ENCODE measurements around the gene PXDN.

Gene PXDN

DNA sequence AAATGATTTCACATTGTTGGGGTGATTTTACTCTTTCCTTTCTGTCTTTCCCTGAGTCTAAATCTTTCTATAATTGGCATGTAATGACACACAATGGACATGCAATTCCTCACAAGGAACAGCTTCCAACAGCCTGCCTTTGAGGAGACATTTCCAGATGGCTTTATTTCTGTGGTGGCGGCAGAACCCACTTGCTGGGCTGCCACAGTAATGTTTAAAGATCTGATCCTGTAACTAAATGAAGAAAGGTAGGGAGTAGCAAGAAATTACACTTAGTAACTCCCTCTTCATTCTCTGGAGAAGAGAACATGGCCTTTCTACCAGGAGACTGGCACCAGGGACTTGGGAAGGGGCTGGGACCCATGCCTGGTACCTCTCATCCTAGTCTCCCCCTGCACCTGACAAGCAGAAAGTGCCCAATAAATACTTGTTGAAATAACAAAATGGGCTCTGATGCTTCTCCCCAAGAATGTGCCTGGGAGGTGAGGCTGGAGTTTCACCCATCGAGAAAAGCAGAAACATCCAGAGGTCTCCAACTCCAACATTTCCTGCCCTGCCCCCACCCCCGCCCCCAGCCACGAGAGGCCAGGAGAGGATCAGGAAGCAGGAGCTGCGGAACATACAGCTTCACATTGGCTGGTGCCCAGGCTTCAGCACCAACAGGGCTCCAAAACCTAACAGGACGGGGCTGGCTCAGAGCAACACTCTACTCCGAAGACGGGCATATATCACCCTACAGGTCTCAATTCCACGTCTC lies 92.1 kb downstream of the PXDN start:
- no peak for DNase-seq (ENCODE audit: low read depth in 3 of 3, low spot score in 1 of 3)

DNA sequence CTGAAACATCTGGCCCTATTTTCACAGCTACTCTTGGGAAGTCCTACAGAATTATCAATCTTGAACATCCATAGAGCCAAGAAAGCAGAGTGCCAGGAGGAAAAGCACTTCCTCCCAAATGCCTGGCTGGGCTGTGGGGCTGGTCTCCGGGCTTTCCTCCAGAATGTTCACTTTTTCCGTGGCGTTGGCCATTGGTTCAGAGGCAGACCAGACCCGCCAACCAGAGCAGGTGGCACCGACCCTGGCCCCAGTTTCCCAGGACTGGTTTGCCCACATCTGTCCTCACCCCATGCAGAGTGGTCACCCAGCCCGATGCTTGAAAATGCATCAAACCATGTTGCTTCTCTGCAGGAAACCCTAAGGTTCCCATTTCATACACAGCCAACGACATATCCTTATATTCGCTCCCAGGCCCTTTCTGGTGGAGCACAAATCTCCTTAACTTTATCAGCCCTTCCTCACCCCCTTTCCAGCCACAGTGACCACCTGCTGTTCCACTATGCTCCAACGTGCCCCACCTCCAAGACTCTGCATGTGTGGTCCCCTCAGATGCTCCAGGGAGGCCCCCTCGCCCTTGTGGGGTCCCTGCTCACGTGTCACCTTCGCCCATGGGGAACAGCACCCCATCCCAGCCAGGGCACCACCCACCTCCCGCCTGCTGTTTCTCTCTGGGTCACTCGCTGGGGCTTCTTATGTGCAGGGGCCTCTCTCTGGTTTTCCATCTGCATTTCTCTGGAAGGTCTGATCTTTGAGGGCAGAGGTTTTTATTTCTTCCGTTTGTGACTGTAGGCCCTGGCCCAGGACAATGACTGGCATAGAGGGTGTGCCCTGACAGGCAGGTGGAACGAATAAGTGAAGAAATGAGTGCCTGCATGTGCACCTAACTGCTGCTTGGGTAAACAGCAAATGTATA lies 92.9 kb downstream of the PXDN start:
- DNase-seq (ENCODE audit: low read depth in 3 of 3, low spot score in 1 of 3) = no peak

DNA sequence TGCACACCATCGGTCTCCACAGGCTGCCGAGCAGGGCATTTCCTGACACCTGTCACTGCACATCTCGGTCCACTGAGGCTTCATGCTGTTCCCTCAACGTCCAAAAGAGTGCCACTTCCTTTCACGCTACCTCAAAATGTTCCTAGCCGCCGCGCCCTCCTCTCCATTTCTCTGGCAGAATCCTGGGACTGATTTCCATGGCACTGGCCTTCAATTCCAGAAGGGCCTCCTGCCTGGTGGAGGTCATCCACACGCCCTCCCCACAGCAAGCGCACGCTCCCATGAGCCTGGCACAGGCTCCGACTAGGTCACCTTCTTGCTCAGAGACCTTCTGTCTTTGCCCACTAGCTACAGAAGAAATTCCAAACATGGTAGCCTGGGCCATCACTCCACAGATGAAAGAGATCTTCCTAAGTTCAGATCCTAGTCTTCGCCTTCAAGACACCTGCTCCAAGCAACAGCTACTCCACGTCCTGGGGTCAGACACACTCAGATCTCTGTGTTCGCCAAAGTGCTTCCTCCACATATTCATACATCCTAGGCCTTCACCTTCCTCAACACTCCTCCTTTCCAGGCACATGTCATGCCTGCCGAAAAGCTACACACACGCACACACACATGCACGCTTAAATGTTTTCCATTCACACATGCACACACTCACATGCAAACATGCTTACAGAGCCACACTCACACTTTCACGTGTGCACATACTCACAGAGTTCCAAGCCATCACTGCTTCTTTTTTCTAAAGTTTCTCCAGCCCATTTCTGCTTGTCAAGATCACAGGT lies 94.0 kb downstream of the PXDN start:
- DNase-seq (ENCODE audit: low read depth in 3 of 3, low spot score in 1 of 3) = no peak

DNA sequence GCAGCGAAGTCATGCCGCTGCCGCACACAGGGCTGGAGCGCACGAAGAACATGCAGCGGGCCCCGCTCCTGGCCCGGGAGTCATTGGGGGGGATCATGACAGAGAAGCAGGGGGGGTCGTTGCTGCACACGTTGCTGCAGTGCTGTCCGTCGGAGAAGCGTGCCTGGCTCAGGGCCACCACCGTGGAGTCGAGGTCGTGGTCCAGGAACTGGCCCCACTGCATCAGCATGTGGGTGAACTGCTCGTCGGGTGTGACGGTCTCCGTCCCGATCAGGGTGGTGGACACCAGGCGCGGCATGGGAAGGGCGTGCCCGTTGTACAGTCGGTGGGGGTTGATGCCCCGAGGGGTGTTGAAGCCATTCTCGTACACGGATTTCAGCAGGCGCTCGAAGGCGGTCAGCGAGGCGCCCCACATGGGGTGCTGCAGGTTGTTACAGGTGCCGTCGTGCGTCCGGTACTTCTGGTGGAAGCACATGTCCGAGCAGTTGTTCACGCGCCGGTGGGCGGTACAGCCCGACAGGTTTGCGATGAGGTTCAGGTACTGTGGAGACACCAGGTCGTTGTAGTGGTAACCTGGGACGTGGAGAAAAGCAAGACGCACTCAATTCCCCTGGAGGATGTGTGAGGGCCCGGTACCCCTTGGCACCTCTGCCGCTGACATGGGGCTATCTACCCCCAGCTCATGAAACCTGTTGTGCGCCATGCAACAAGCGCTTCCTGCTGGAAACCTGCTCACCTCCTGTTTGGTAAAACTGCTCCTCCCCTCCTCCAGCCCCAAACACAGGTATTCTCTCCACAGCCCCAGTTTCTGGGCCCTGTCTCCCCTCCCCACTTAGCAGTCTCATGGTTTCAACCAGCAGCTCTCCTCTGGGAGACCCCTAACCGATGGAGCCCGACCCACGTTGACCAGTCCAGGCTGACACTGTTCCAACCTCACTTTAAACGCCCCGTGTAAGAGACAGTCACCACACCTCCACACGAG lies 94.9 kb downstream of the PXDN start:
- DNase-seq (ENCODE audit: low read depth in 3 of 3, low spot score in 1 of 3) = no peak

- no peak for DNase-seq (ENCODE audit: low read depth in 3 of 3, low spot score in 1 of 3)
Observed at GRCh38 chr2:1648241-1649102, 95.8 kb downstream of the PXDN start.

- DNase-seq (ENCODE audit: low read depth in 3 of 3, low spot score in 1 of 3) = no peak
Observed at GRCh38 chr2:1647417-1648240, 96.7 kb downstream of the PXDN start.

GRCh38 chr2:1645761-1646476 lies 98.4 kb downstream of the PXDN start:
- DNase-seq (ENCODE audit: low read depth in 3 of 3, low spot score in 1 of 3) = no peak

GRCh38 chr2:1644427-1644826 lies 99.9 kb downstream of the PXDN start:
- no peak for DNase-seq (ENCODE audit: low read depth in 3 of 3, low spot score in 1 of 3)

DNA sequence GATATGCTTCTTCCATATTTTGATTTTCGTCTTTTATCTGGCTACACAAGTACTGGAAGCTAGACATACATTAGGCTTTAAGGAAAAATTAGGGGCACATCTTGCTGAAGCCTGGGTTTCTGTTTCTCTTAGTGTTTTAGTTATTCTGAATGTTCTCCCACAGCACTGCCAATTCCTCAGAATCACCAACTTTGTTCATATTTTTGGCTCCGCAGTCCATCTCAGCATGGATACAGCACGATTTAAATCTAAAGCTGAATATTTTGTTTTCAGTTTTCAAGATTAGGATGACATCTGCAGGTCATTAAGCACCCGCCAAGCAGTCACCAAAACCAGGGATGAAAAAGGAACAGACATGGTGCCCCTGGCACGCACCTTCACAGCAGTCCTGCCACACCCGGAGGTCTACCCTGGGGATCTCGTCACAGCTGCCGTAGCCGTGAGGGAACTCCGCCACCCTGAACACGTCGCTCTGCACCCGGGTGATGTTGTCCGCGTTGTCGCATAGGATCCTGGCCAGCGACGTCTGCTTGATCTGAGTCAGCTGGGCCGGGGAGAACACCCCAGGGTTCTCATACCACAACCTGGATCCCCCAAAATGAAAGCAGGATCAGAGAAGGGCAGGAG lies 101.2 kb downstream of the PXDN start:
- DNase-seq (ENCODE audit: low read depth in 3 of 3, low spot score in 1 of 3) = no peak

GRCh38 chr2:1642066-1642861 lies 102.1 kb downstream of the PXDN start:
- DNase-seq (ENCODE audit: low read depth in 3 of 3, low spot score in 1 of 3) = no peak

DNA sequence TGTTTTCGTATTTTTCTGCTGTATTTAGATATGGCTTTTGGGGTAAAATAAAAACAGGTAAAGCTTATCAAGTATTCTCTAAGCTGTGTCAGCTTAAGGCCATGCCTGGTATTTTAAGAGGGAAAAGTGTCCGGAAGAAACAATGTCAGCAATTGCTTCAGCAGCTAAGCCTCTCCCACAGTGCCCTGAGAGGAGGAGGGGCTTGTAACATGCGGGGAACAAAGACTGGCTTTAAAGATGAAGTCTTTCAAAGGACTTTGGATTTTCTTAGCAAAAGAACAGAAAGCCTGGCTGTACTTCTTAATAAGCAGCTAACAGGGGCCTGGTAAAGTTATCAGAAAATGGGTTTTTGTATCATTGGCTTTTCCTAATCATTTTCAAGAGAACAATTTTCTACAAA lies 102.8 kb downstream of the PXDN start:
- no peak for DNase-seq (ENCODE audit: low read depth in 3 of 3, low spot score in 1 of 3)

GRCh38 chr2:1640301-1641135 lies 103.8 kb downstream of the PXDN start:
- no peak for DNase-seq (ENCODE audit: low read depth in 3 of 3, low spot score in 1 of 3)

GRCh38 chr2:1639086-1639858 lies 105.0 kb downstream of the PXDN start:
- no peak for DNase-seq (ENCODE audit: low read depth in 3 of 3, low spot score in 1 of 3)

DNA sequence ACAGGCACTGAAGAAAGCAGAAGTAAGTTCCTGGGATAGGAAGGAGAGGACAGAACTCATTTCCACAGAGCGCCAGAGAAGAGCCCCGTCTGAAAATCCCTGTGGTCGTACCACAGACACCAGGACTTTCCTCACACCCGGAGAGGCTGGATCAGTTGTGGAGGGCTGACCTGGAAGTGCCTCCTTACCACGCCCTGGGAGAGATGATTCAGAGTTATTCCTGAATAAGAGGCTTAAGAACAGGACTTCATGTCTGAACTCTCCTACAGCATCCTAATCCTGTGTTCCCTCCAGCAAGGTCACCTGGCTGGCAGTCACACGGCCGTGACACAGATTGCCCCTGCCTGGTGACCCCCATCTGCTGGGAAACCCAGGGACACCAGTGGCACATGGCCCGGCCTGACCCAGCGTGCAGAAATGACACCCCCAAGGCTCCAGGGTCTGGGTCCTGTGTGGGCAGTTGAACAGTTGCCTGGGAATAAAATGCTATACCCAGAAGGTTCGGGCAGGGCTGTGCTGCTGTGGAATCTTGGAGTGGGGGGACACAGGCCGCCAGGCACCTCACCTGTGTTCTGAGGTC lies 105.9 kb downstream of the PXDN start:
- DNase-seq (ENCODE audit: low read depth in 3 of 3, low spot score in 1 of 3) = no peak
